Hematopoietic multipotent progenitor cell treated with erythropoietin and hydrocortisone succinate and interleukin-3 and kit ligand, for 6 days (in vitro differentiated cells): ENCODE measurements around the gene DUSP22.

Experiments
- DNase-seq: peaks from one replicate; pipeline ENCODE4 v3.0.0-alpha.2; 2015

The DUSP22 gene

GRCh38 chr6:354631-355280 is 62.5 kb downstream of the DUSP22 start:
- DNase-seq, result no peak

- DNase-seq, result no peak
These were observed 63.3 kb downstream of the DUSP22 start for GRCh38 chr6:355373-356208.

GRCh38 chr6:356828-357251 is 64.6 kb downstream of the DUSP22 start:
- DNase-seq, result no peak

GRCh38 chr6:357261-357790 is 65.0 kb downstream of the DUSP22 start:
- DNase-seq, result no peak

- DNase-seq, result no peak
These were observed 65.6 kb downstream of the DUSP22 start for GRCh38 chr6:357791-358341.

GRCh38 chr6:358432-358831 is 66.1 kb downstream of the DUSP22 start:
- no peak for DNase-seq

GRCh38 chr6:358847-359246 is 66.6 kb downstream of the DUSP22 start:
- no peak for DNase-seq

- DNase-seq, result no peak
These were observed 67.2 kb downstream of the DUSP22 start for GRCh38 chr6:359261-360035.

GRCh38 chr6:360349-360748 is 68.1 kb downstream of the DUSP22 start:
- DNase-seq, result no peak

GRCh38 chr6:360764-361373 is 68.6 kb downstream of the DUSP22 start:
- no peak for DNase-seq

GRCh38 chr6:361411-362132 is 69.3 kb downstream of the DUSP22 start:
- DNase-seq, result no peak

GRCh38 chr6:362231-362923 is 70.1 kb downstream of the DUSP22 start:
- DNase-seq, result no peak

GRCh38 chr6:362924-363249 is 70.6 kb downstream of the DUSP22 start:
- no peak for DNase-seq

GRCh38 chr6:363291-363690 is 71.0 kb downstream of the DUSP22 start:
- no peak for DNase-seq

- DNase-seq, result no peak
These were observed 71.6 kb downstream of the DUSP22 start for GRCh38 chr6:363909-364308.

- no peak for DNase-seq
These were observed 72.6 kb downstream of the DUSP22 start for GRCh38 chr6:364609-365540.

- no peak for DNase-seq
These were observed 73.5 kb downstream of the DUSP22 start for GRCh38 chr6:365835-366234.

- DNase-seq, result no peak
These were observed 74.4 kb downstream of the DUSP22 start for GRCh38 chr6:366389-367297.

GRCh38 chr6:367298-367794 is 75.1 kb downstream of the DUSP22 start:
- DNase-seq, result no peak
